ENCODE results near the gene HDGFL2. TPM values are rescaled to one million over a fixed set of nuclear protein-coding genes. Genes with fewer than 3 reads are reported as not detected.

The HDGFL2 gene
- total and polyA plus RNA-seq, 4 donors = 36.5 to 47.0 (median 38.8) TPM

DNA sequence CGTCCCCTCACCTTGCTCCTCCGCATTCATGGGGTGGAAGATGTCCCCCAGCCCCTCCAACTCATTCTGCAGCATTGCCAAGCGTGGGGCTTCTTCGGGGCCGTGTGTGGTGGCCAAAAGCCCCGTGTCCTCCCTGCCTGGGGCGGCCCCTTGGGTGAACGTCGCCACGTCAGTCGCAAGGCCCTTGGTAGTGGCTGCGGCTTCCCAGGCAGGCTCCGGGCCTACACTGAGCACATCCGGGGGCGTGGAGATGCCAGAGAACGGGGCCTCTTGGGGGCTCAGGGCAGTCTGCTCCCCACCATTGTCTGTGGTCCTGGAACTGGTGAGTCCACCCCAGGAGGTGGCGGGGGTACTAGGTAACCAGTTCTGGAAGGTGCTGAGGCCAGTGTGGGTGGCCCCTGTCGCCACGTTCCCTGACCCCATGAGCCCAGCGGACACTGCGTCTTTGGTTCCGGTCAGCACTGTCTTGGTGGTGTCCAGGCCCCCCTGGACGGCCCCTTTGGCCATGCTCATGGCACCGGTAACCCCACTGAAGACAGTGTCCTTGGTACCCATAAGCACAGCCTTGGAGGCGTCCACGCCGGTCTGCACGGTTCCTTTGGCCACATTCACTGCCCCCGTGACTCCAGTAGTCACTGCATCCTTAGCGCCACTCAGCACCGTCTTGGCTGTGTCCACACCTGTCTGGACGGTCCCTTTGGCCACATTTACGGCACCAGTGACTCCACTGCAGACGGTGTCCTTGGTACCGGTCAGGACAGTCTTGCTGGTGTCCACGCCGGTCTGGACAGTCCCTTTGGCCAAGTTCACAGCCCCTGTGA is 38.5 kb downstream of the HDGFL2 start:
- H3K4me1 ChIP-seq (ENCODE audit: control insufficient read depth in 5 of 5, insufficient read depth in 5 of 5, low read length in 5 of 5) = no peaks in the 10 kb centered on the region
- no peak overlapping the region for H3K27ac ChIP-seq (ENCODE audit: low read depth in 1 of 2, low read length in 1 of 2)
- no peaks in the 10 kb centered on the region for H3K9me3 ChIP-seq (ENCODE audit: control insufficient read depth in 4 of 4, insufficient read depth in 3 of 4, low read length in 3 of 4)
- ATAC-seq (ENCODE audit: insufficient read depth, low FRiP score) (no peak), DNase-seq (no peak)
- TF ChIP-seq, protein P1, sequence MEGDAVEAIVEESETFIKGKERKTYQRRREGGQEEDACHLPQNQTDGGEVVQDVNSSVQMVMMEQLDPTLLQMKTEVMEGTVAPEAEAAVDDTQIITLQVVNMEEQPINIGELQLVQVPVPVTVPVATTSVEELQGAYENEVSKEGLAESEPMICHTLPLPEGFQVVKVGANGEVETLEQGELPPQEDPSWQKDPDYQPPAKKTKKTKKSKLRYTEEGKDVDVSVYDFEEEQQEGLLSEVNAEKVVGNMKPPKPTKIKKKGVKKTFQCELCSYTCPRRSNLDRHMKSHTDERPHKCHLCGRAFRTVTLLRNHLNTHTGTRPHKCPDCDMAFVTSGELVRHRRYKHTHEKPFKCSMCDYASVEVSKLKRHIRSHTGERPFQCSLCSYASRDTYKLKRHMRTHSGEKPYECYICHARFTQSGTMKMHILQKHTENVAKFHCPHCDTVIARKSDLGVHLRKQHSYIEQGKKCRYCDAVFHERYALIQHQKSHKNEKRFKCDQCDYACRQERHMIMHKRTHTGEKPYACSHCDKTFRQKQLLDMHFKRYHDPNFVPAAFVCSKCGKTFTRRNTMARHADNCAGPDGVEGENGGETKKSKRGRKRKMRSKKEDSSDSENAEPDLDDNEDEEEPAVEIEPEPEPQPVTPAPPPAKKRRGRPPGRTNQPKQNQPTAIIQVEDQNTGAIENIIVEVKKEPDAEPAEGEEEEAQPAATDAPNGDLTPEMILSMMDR (IDR thresholded peaks at IDR 0.05; ENCODE audit: control extremely low read depth, extremely low read depth) = no peak
- no peak overlapping the region for H3K4me3 ChIP-seq
- WGBS, 2 donors = 88% methylated on average over 37 of the region's 37 CpGs
- H3K36me3 ChIP-seq (ENCODE audit: control insufficient read depth in 4 of 4, insufficient read depth in 4 of 4, low read length in 4 of 4) = peaks cover 0 to 2% (median 0%) of the 10 kb centered on the region in 4 donors
- no peak overlapping the region for H3K9ac ChIP-seq (ENCODE audit: insufficient read depth in 1 of 2, low read length in 2 of 2)
- H3K27me3 ChIP-seq (ENCODE audit: control insufficient read depth in 3 of 3, insufficient read depth in 3 of 3, low read length in 2 of 3) = no peaks in the 10 kb centered on the region

DNA sequence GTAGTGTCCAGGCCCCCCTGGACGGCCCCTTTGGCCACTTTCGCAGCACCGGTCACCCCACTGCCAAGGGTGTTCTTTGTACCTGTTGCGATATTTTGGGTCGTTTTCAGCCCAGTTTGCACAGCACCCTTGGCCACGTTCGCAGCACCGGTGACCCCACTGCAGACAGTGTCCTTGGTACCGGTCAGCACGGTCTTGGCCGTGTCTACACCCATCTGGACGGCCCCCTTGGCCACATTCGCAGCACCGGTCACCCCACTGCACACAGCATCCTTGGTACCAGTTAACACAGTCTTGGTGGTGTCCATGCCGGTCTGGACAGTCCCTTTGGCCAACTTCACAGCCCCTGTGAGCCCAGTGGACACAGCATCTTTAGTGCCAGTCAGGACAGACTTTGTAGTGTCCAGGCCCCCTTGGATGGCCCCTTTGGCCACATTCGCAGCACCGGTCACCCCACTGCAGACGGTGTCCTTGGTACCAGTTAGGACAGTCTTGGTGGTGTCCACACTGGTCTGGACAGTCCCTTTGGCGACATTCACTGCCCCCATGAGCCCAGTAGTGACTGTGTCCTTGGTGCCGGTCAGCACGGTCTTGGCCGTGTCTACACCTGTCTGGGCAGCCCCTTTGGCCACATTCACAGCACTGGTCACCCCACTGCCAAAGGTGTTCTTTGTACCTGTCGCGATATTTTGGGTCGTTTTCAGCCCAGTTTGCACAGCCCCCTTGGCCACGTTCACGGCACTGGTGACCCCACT is 39.4 kb downstream of the HDGFL2 start:
- ATAC-seq (ENCODE audit: insufficient read depth, low FRiP score) (no peak), DNase-seq (no peak)
- 89 to 93% methylated on average over 25 to 27 of the region's 27 CpGs for WGBS, 2 donors
- H3K9ac ChIP-seq (ENCODE audit: insufficient read depth in 1 of 2, low read length in 2 of 2) = no peak overlapping the region
- no peak overlapping the region for H3K4me3 ChIP-seq
- no peak overlapping the region for H3K27ac ChIP-seq (ENCODE audit: low read depth in 1 of 2, low read length in 1 of 2)
- TF ChIP-seq, protein P1 (IDR thresholded peaks at IDR 0.05; ENCODE audit: control extremely low read depth, extremely low read depth) = no peak
- no peaks in the 10 kb centered on the region for H3K9me3 ChIP-seq (ENCODE audit: control insufficient read depth in 4 of 4, insufficient read depth in 3 of 4, low read length in 3 of 4)
- no peaks in the 10 kb centered on the region for H3K36me3 ChIP-seq (ENCODE audit: control insufficient read depth in 4 of 4, insufficient read depth in 4 of 4, low read length in 4 of 4)
- H3K27me3 ChIP-seq (ENCODE audit: control insufficient read depth in 3 of 3, insufficient read depth in 3 of 3, low read length in 2 of 3) = no peaks in the 10 kb centered on the region
- H3K4me1 ChIP-seq (ENCODE audit: control insufficient read depth in 5 of 5, insufficient read depth in 5 of 5, low read length in 5 of 5) = no peaks in the 10 kb centered on the region

DNA sequence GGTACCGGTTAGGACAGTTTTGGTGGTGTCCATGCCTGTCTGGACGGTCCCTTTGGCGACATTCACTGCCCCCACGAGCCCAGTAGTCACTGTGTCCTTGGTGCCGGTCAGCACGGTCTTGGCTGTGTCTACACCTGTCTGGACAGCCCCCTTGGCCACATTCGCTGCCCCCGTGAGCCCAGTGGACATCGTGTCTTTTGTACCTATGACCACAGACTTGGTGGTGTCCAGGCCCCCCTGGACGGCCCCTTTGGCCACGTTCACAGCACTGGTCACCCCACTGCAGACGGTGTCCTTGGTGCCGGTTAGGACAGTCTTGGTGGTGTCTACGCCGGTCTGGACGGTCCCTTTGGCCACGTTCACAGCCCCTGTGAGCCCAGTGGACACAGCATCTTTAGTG is 40.0 kb downstream of the HDGFL2 start:
- H3K36me3 ChIP-seq (ENCODE audit: control insufficient read depth in 4 of 4, insufficient read depth in 4 of 4, low read length in 4 of 4) = no peaks in the 10 kb centered on the region
- ATAC-seq (ENCODE audit: insufficient read depth, low FRiP score) (no peak), DNase-seq (no peak)
- H3K4me1 ChIP-seq (ENCODE audit: control insufficient read depth in 5 of 5, insufficient read depth in 5 of 5, low read length in 5 of 5) = no peaks in the 10 kb centered on the region
- no peaks in the 10 kb centered on the region for H3K9me3 ChIP-seq (ENCODE audit: control insufficient read depth in 4 of 4, insufficient read depth in 3 of 4, low read length in 3 of 4)
- H3K9ac ChIP-seq (ENCODE audit: insufficient read depth in 1 of 2, low read length in 2 of 2) = no peak overlapping the region
- no peak overlapping the region for H3K27ac ChIP-seq (ENCODE audit: low read depth in 1 of 2, low read length in 1 of 2)
- TF ChIP-seq, protein P1 (IDR thresholded peaks at IDR 0.05; ENCODE audit: control extremely low read depth, extremely low read depth) = no peak
- WGBS, 2 donors = 89 to 91% methylated on average over 17 of the region's 17 CpGs
- H3K4me3 ChIP-seq = no peak overlapping the region
- H3K27me3 ChIP-seq (ENCODE audit: control insufficient read depth in 3 of 3, insufficient read depth in 3 of 3, low read length in 2 of 3) = no peaks in the 10 kb centered on the region

Data from lung (tissue), 12 donors.